Urothelium cell line (cell line): ENCODE data around the gene SLC12A6.
"Not testable (repeated sequence)": the region's sequence is repeated elsewhere in the genome, so short reads cannot be mapped to it uniquely, and the experiment has no call there.

ENCODE experiments used
- DNase-seq: peaks from one replicate; pipeline ENCODE4 v3.0.0; 2011; ENCODE audit warnings: low spot score, mixed read lengths
- FAIRE-seq: peaks from 2 replicates; lab custom pipeline; 2011; peaks lifted over from hg19 to GRCh38; lab: Jason Lieb, UNC

Gene SLC12A6

GRCh38 chr15:34358367-34358766 lies 20.8 kb upstream of the SLC12A6 start:
- FAIRE-seq (no peak), DNase-seq (no peak)

GRCh38 chr15:34357653-34358052 lies 20.1 kb upstream of the SLC12A6 start:
- FAIRE-seq (no peak), DNase-seq (no peak)

GRCh38 chr15:34355241-34355640 lies 17.7 kb upstream of the SLC12A6 start:
- no peak for FAIRE-seq
- no peak for DNase-seq

DNA sequence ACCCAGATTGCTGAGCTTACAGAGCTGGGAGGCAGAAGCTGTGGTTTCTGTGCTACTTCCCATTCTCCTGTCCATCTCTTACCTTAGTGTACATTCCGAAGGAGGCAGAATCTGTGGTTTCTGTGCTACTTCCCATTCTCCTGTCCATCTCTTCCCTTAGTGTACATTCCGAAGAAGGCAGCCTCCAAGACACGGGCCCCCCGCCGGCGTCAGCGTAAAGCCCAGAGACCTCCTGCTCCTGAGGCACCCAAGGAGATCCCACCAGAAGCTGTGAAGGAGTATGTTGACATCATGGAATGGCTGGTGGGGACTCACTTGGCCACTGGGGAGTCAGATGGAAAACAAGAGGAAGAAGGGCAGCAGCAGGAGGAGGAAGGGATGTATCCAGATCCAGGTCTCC lies 16.7 kb upstream of the SLC12A6 start:
- FAIRE-seq = no peak
- DNase-seq = no peak

- no peak for FAIRE-seq
- DNase-seq = no peak
These were observed 16.0 kb upstream of the SLC12A6 start for GRCh38 chr15:34353627-34354026.

GRCh38 chr15:34352996-34353395 lies 15.4 kb upstream of the SLC12A6 start:
- DNase-seq, FAIRE-seq: not testable (repeated sequence)

GRCh38 chr15:34349769-34350168 lies 12.2 kb upstream of the SLC12A6 start:
- DNase-seq (no peak), FAIRE-seq (no peak)

DNA sequence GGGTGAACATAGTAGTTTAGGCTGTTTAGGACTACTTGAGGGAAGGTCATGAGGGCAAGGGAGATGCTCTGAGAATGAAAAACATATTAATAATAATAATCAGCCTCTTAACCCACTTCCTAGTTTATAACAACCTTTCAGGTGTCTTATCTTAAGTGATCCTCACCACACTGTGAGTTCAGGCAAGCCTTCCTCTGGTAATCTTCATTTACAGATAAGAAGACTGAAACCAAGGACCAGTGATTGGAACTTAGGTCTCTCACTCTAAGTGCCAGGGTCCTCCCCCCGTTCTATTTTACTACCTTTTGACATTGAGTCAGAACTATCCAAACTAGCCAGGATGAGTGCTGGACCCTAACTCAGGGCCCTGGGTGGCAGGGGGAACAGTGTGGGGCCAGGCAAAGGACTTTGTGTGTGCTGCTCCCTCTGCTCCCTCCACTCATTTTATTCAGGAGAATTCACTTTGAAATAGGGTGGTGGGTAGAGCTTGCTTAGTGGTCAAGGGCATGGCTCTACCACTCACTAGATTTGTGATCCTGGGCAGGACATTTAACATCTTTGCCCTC lies 11.2 kb upstream of the SLC12A6 start:
- no peak for FAIRE-seq
- DNase-seq = no peak

GRCh38 chr15:34347951-34348638 lies 10.5 kb upstream of the SLC12A6 start:
- no peak for FAIRE-seq
- DNase-seq = no peak

DNA sequence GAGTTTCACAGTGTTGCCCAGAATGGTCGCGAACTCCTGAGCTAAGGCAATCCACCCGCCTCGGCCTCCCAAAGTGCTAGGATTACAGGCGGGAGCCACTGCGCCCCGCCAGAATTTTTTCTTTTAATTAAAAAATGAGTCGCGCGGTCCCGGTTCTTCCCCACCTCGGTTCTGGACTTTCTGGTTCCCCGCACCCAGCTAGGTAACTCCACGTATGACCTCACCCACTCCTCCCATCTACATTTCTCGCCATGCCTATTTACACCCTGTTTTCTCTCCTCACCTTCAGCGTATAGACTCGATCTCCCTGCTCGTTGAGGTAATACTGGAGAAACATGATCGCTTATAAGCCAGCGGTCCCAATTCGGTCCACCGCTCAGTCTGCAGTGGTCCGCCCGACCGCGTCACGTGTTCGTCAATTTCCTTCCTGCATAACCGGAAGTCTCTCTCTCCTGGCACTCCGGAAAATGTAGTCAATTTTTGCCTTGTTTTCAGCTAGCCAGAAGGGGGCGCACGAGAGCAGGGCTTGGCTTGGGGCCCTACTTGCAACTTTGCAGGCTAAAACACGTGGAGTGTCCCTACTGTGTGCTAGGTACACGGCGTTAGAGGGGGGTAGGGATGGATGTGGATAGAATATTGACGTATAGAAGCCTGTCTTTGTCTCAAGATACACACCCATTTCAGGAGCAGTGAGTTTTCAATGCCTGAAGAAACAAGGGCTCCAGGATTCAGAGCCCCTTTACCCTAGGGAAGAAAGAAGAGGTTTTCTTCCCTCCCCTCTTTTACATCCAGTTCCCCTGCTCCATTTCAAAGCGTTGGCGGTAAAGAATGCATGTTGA lies 5.4 kb upstream of the SLC12A6 start, which contains the start of the genes NOP10 and NUTM1:
TSS of gene NOP10 (minus strand) at position 400 of the 839 bp plus-strand sequence. CDS start at position 337, 63 bp downstream.
TSS of gene NUTM1 (plus strand) at position 579 of the 839 bp plus-strand sequence. CDS start 382 bp downstream, outside the sequence.
- DNase-seq (peak; percentile 86), FAIRE-seq (no peak)

- not testable (repeated sequence) for FAIRE-seq, DNase-seq
These were observed 4.7 kb upstream of the SLC12A6 start for GRCh38 chr15:34342213-34342736.

GRCh38 chr15:34341381-34342212 lies 4.0 kb upstream of the SLC12A6 start:
- DNase-seq (no peak), FAIRE-seq (no peak)

DNA sequence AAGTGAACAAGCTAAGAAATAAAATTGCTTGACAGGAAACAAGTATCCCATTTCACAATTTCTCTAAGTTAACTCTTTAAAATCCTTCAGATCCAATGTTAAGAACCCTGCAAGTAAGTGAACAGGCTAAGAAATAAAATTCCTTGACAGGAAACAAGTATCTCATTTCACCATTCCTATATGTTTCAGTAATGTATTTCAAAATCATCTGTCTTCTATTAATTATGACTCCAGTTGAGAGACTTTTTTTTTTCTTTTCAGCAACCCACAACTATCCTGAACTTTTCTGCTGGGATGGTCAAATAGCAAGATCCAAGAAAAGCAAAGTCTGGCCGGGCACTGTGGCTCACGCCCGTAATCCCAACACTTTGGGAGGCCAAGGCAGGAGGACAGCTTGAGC lies 2.4 kb upstream of the SLC12A6 start:
- FAIRE-seq = no peak

GRCh38 chr15:34338347-34338746 lies 766 bp upstream of the SLC12A6 start:
- DNase-seq (no peak), FAIRE-seq (no peak)

More for the DNA sequence above, 2.4 kb upstream of the SLC12A6 start:
- DNase-seq = no peak

GRCh38 chr15:34336991-34337556 lies 507 bp downstream of the SLC12A6 start:
- DNase-seq = no peak
- FAIRE-seq = no peak

- no peak for FAIRE-seq
- no peak for DNase-seq
These were observed 1.2 kb downstream of the SLC12A6 start for GRCh38 chr15:34336231-34336990.

DNA sequence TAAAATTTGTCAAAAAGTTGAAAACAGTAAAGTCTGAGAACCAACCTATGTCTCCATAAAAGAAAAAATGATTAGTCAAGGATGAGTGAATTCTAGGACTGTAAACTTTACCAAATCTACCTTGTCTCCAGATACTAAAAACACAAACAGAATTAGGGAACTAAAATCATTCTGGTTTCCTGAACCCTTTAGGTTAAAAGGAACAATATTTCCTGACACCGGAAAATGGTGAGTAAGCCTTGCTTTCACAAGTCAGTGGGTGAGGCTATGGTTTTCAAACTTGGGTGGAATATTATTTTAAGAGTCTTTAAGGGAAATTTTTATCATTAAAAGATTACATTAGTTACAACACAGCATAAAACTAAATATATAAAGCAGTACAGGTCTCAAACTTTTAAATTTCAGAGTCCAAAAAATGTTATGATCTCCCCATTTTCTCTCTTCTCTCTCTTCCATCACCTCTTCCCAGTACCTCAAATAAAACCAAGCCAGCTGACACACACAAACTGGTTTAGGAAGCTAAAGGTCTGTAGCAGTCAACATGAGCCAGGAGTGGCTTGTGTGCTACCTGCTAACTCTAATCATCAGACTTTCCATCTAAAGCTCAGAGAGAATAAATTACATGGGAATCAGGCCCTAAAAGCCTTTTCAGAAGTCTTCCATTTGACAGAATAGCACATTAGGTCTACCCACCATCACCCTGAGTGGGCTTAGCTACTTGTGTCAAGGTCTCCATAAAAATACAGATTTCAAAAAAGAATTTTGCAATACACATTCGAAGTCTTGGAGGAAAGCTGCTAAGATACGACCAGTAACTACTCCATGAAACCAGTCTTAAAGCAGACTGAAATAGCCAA lies 2.2 kb downstream of the SLC12A6 start:
- FAIRE-seq (no peak), DNase-seq (no peak)

DNA sequence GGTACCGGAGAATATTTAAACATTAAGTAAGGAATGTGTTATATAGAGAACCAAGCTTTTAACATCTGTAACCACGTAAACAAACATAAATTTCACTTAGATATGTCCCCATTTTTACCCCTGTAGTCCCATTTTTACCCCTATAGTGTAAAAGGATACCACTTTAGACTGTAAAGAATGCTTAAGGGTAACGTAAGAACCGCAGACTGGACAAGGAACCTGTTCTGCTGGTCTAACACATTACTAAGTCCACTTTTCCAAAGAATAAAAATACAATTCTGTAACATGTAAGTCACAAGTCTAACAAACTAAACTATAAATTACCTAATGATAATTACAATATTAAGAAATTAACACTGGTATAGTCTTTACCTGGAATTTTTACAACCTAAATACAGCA lies 2.9 kb downstream of the SLC12A6 start:
- FAIRE-seq (no peak), DNase-seq (no peak)
